ENCODE measurements around the gene PHACTR2. TPM values are rescaled to one million over a fixed set of nuclear protein-coding genes. Genes with fewer than 3 reads are reported as not detected.

The PHACTR2 gene
- total RNA-seq, 1 experiment from 2014 or later, result 20.7 TPM

DNA sequence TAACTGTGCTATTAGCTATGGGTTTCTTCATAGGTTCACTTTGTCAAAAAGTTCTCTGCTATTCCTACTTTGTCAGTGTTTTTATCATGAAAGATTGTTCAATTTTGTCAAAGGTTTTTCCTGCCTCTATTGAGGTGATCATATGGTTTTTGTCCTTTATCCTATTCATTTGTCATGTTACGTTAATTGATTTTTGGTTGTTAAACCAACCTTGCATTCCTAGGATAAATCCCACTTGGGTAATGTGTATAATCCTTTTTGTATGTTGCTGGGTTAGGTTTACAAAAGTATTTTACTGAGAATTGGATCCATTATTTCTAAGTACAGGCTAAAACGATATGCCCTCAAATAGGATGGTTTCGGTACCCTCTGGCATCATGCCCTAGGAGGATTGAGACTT lies 5.0 kb downstream of the PHACTR2 start:
- intact Hi-C loops (cut with micrococcal nuclease; ENCODE audit: unreplicated experiment), result no loop called here
- peaks cover 14% of the 10 kb centered on the region for H3K36me3 Mint-ChIP-seq (ENCODE audit: insufficient read depth, unreplicated experiment)

DNA sequence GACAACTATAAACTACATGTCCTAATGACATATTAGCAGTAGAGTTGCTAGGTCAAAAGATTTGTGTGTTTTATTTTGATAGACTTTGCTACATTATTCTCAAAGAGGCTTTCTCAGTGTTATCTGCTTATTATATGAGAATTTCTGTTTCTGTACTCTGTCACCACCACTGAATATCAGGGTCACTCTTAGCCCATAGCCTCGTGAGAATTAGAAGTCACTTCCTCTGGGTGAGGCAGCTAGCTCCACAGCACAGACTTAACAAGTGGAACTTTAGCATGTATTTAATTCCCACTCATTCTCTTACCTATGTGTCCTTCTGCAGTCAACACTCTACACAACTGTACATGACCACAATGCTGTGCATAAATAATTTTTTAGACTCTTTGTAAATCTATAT lies 6.7 kb downstream of the PHACTR2 start:
- TF ChIP-seq, protein P1, sequence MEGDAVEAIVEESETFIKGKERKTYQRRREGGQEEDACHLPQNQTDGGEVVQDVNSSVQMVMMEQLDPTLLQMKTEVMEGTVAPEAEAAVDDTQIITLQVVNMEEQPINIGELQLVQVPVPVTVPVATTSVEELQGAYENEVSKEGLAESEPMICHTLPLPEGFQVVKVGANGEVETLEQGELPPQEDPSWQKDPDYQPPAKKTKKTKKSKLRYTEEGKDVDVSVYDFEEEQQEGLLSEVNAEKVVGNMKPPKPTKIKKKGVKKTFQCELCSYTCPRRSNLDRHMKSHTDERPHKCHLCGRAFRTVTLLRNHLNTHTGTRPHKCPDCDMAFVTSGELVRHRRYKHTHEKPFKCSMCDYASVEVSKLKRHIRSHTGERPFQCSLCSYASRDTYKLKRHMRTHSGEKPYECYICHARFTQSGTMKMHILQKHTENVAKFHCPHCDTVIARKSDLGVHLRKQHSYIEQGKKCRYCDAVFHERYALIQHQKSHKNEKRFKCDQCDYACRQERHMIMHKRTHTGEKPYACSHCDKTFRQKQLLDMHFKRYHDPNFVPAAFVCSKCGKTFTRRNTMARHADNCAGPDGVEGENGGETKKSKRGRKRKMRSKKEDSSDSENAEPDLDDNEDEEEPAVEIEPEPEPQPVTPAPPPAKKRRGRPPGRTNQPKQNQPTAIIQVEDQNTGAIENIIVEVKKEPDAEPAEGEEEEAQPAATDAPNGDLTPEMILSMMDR (IDR thresholded peaks at IDR 0.05; ENCODE audit: unreplicated experiment), result no peak
- Mint-ChIP-seq H3K27me3 (ENCODE audit: unreplicated experiment) (no peaks in the 10 kb centered on the region), H3K27ac (ENCODE audit: unreplicated experiment) (no peak overlapping the region), H3K36me3 (ENCODE audit: insufficient read depth, unreplicated experiment) (no peaks in the 10 kb centered on the region), H3K9me3 (ENCODE audit: low read depth, unreplicated experiment) (no peaks in the 10 kb centered on the region), H3K4me1 (ENCODE audit: low read depth, unreplicated experiment) (peaks cover 34% of the 10 kb centered on the region), H3K4me3 (ENCODE audit: low read depth, unreplicated experiment) (no peak overlapping the region)
- DNase-seq, result no peak
- CTCF ChIA-PET, result no interaction called here
- BruUV-seq (replicated peaks), result no TSS peak
- intact Hi-C loops (cut with micrococcal nuclease; ENCODE audit: unreplicated experiment), result no loop called here

More for the DNA sequence above, 5.0 kb downstream of the PHACTR2 start:
- H3K27ac Mint-ChIP-seq (ENCODE audit: unreplicated experiment), result no peak overlapping the region
- H3K9me3 Mint-ChIP-seq (ENCODE audit: low read depth, unreplicated experiment), result no peaks in the 10 kb centered on the region
- no peaks in the 10 kb centered on the region for H3K27me3 Mint-ChIP-seq (ENCODE audit: unreplicated experiment)
- H3K4me3 Mint-ChIP-seq (ENCODE audit: low read depth, unreplicated experiment), result no peak overlapping the region
- CTCF ChIA-PET, result no interaction called here
- peaks cover 21% of the 10 kb centered on the region for H3K4me1 Mint-ChIP-seq (ENCODE audit: low read depth, unreplicated experiment)
- TF ChIP-seq, protein P1 (IDR thresholded peaks at IDR 0.05; ENCODE audit: unreplicated experiment), result no peak
- BruUV-seq (replicated peaks), result no TSS peak
- DNase-seq, result no peak

DNA sequence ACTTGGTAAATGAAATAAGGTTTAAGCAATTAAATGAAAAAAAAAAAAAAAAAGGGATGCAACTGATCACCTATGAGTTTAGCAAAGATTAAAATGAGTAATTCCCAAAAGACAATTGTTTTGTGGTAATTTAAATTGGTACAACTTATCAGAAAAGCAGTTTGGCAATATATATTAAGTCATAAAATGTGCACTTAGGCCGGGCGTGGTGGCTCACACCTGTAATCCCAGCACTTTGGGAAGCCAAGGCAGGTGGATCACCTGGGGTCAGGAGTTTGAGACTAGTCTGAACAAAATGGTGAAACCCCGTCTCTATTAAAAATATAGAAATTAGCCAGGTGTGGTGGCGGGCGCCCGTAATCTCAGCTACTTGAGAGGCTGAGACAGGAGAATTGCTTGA lies 7.9 kb downstream of the PHACTR2 start:
- Mint-ChIP-seq H3K4me3 (ENCODE audit: low read depth, unreplicated experiment) (no peak overlapping the region), H3K4me1 (ENCODE audit: low read depth, unreplicated experiment) (peaks cover 46% of the 10 kb centered on the region), H3K27ac (ENCODE audit: unreplicated experiment) (no peak overlapping the region), H3K36me3 (ENCODE audit: insufficient read depth, unreplicated experiment) (no peaks in the 10 kb centered on the region), H3K9me3 (ENCODE audit: low read depth, unreplicated experiment) (no peaks in the 10 kb centered on the region), H3K27me3 (ENCODE audit: unreplicated experiment) (no peaks in the 10 kb centered on the region)
- BruUV-seq (replicated peaks), result no TSS peak
- TF ChIP-seq, protein P1 (IDR thresholded peaks at IDR 0.05; ENCODE audit: unreplicated experiment), result no peak
- no peak for DNase-seq
- intact Hi-C loops (cut with micrococcal nuclease; ENCODE audit: unreplicated experiment), result no loop called here
- CTCF ChIA-PET, result no interaction called here

DNA sequence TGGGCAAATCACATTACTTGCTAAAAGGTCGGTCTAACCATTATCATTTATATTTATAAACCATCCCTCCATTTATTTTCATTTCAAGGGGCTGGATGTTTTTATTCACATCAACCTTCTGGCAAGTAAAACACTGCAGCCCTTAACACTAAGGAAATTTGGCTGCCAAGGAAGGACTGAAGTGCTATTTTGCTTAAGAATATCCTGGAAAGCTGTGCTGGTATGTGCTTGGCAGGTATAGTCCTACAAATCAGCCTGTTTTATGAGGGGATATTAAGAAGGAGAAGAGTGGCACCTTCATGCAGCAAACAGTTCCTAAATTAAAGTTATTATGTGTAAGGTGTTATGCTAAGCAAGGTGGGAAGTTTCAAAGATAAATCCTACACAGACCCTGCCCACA lies 9.8 kb downstream of the PHACTR2 start:
- H3K9me3 Mint-ChIP-seq (ENCODE audit: low read depth, unreplicated experiment), result no peaks in the 10 kb centered on the region
- intact Hi-C loops (cut with micrococcal nuclease; ENCODE audit: unreplicated experiment), result no loop called here
- CTCF ChIA-PET, result no interaction called here
- no peak overlapping the region for H3K4me3 Mint-ChIP-seq (ENCODE audit: low read depth, unreplicated experiment)
- no peak overlapping the region for H3K27ac Mint-ChIP-seq (ENCODE audit: unreplicated experiment)
- no TSS peak for BruUV-seq (replicated peaks)
- H3K36me3 Mint-ChIP-seq (ENCODE audit: insufficient read depth, unreplicated experiment), result no peaks in the 10 kb centered on the region
- H3K4me1 Mint-ChIP-seq (ENCODE audit: low read depth, unreplicated experiment), result peaks cover 32% of the 10 kb centered on the region
- TF ChIP-seq, protein P1 (IDR thresholded peaks at IDR 0.05; ENCODE audit: unreplicated experiment), result no peak
- no peaks in the 10 kb centered on the region for H3K27me3 Mint-ChIP-seq (ENCODE audit: unreplicated experiment)
- DNase-seq, result no peak

Data from Calu3 (cell line).